LHCN-M2 (cell line): ENCODE results near the gene GPAM. TPM values are rescaled to one million over a fixed set of nuclear protein-coding genes. Genes with fewer than 3 reads are reported as not detected.
"Not testable (repeated sequence)": the region's sequence is repeated elsewhere in the genome, so short reads cannot be mapped to it uniquely, and the experiment has no call there.

Experiments
- DNase-seq: peaks from one replicate; pipeline ENCODE4 v3.0.0-alpha.2; 2012; ENCODE audit warnings: low read depth
- total RNA-seq: library from RNA; depleted of rRNA; stranded (reverse); fragments of >200 nt; gene quantifications from 2 replicates; pipeline ENCODE4 v1.2.3, GENCODE V29; 2014

GPAM gene
- total RNA-seq, 1 experiment from 2014 or later = 11.5 TPM

DNA sequence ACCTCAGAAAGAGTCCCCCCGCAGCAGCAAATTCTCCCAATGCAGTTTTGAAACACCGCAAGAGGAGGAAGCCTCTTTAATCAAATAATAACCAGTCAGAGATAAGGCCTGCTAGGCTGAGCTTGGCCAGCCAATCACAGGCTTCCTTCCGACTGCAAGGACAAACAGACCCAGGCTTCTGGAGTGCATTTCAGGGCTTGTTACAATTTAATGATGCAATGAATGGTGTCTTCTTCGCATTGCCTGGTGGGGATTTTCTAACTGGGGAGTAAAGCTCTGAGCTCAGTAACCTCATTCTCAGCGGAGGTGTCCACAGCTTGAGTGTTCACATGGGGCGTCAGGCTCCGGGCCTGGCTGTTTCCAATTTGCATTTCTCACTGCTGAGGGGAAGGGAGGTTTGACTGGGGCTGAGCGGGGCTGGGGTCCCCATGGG lies 31.8 kb upstream of the GPAM start:
- DNase-seq = no peak

DNA sequence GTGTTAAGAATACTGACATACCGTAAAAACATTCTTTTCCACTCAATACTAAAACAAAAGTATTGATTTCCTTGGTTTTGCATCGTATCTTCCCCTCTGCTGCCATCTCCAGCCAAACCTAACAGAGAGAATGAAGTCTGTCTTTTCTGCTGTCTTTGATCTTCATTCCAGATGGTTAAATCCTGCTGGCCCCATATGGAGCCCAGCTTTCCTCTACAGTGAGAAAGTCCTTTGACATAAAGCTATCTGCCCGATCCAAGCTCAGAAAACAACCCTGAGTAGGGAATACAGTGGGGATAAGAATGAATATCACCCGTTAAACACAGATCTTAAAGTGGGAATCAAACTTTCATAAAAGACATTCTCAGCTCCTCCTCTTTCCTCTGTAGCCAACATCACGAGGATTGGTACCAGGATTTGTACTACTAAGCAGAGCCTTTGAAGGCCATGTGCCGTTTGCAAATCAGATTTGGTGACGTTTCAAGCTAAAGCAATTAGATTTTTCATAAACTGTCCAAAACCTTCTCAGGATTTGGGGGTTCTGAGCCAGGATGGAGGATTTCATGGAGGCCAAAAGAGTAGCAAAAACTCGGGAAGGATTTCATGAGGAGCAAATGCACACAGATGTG lies 30.8 kb upstream of the GPAM start:
- DNase-seq = no peak

DNA sequence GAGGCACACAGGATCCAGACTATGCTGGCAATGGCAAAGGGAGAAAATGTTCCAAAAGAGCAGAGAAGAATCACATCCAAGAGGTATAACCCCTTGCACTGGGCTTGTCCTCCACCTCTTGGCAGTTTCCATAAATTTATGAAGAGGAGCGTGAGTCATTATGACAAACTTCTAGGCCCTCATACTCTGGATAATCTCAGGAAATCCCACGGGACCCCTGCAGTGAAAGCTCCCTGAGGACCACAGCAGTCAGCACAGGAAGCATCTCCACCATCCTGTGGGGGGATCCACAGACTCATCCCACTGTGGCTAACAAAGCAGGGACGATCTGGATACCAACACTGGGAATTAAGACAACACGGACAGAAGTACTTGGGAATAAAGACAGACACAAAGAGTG lies 30.3 kb upstream of the GPAM start:
- peak; percentile 31 for DNase-seq

DNA sequence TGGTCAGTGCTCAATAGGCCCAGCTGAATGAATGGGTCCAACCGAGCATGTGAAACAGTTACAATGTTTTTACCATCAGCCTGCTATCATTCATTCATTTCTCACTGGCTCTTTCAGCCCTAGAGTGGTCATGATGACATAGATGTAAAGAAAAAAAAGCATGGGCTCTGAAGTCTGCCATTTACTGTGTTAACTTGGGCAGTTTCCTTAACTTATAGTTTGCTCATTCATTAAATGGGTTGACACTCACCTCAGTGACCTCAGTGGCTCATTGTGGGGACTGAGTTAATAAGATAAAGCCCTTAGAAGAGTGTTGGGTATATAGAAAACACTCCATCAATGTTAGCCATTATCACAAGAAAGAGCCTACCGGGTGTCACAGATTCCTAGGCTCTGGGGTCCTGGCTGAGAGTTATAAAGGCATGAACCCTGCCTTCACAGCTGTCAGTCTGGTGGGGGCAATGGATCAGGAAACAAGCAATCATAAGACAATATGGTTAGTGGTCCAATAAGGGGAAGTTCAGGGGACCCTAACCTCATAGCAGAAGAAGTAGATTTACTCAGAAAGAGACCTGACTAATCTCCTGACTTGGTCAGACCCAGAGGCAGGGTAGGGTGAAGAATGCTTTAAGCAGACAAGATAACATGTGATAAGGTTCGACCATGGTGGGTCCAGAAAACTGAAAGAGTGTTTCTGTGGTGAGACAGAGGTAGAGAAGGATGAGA lies 29.7 kb upstream of the GPAM start:
- DNase-seq = no peak

DNA sequence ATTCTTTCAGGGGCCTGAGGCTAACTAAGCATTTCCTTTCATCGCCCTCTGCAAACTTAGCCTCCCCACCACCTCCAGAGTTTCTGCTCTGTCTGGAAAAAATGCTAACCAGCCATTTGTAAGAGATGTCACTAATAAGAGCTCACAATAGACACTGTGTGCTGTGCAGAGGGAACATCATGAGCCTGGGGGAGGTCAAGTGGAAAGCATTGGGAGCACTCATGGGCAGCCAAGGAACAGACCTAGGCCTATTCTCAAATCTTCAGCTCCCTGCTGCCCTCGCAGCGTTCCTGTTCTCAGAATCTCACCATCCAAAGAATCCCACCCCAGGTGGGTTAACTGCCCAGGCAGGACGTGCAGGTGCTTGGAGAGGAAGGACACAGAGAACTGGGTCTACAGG lies 27.1 kb upstream of the GPAM start:
- DNase-seq = no peak

DNA sequence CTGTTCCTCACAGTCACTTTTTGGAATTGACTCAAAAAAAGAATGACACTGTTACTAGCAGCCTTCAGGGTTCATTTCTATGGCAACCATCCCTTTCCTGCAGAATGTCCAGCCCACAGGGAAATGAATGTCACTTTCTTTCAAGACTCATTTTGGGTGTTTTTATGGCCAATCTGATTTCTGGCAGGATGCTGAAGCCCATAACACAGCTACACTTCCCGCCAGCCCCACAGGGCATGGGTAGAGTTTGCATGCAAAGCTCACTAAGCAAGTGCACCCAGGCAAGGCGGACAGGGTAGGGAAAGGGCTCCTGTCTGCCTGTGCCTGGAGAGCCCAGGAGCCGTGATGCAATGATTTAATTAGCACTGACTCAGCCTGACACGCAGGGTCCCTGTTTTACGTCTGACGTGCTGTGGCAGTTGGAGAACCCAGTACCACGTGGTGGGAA lies 26.1 kb upstream of the GPAM start:
- DNase-seq = no peak

DNA sequence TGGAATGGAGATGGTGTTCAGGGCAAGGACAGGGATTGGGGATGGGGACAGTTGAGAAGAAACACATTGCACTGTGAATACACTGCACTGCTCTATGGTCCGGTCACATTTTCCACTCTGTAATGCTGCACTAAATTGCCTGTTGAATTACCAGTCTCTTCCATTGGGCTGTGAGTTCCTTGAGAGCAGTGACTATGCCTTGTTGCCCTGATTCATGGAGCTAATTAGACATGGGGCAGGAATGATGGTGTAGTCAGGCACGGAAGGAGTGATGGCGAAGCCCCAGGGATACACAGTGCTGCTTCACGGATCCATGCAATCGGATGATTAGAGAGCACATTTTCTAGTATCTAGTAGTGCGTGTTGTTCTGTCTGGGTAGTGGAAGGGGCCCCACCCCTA lies 25.4 kb upstream of the GPAM start:
- DNase-seq = no peak

DNA sequence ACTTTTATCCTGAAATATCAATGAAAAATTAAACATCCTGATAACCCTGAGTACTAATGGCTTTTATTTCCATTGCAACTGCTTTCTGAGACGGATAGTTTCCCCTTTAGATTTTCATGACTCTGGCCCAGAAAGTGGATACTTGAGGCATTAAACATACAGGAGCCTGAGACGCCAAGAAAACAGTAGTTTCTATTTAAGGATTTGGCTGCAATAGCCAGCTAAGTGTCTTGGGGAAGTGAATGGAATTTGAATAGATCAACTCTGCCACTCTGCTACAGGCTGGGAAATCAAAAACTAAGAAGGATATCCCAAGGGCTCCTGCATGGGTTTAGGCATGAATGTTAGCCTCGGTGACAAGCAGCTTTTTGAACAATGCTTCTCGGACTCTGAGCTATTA lies 24.7 kb upstream of the GPAM start:
- DNase-seq = no peak

DNA sequence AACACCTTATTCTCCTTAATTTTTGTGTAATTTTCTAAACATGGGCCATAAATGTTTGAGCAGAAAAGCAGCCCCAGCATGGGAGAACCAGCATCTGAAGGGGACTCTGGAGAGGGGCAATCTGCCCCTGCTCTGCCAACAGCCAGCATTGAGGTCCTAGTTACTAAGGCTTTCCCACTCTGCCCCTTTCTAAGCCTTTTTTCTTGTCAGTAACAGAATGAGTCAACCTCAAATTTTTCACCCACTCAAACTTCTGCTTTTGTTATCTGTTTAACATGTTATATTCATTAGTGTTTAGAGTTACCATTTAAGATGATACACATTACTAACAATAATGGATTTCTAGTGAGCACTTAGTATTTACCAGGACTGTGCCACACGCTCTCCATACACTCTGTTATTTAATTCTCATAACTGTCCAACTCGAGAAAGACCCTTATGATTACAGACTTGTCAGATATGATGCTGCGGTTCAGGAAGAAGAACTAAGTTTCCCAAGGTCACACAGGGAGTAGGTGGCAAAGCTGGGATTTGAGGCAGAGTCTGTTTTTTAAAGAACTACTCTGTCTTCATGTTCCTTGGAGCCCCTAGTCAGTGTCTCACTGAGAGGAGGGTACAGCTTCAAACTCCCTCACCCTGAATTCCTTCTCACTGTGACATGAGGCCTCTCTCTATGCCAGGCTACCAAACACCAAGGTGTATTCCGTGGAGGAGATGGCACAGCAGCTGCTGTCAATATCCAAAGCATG lies 19.9 kb upstream of the GPAM start:
- DNase-seq = no peak

DNA sequence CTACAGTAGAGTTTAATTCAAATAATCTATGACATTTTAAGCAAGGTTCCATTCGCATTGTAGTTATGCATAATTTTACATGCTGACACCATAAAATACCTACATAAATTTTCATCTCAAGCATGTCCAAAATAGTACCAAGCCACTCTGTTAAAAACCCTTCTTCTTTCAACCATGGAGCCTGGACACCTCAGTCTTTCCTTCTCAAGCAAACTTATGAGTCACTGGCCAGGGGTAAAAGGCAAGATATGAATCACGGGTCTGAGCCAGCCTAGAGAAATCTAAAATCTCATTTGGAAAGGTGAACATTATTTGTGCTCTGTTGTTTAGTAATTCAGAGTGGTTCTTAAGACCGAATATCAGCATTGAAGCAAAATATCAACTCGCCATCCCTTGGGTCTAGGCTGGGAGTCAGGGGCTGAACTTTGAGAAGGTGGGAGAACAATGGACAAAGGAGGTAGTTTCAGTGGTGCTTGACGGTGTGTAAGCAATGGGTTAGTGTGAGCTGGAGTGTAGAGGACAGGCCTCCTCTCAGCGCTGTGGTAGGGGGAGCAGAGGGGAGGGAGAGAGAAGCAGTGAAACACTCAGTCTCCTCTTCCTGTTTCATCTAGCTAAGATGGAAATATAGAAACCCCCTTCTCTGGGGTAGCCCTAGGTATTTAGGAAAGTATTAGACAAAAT lies 19.1 kb upstream of the GPAM start:
- peak; percentile 32 for DNase-seq

DNA sequence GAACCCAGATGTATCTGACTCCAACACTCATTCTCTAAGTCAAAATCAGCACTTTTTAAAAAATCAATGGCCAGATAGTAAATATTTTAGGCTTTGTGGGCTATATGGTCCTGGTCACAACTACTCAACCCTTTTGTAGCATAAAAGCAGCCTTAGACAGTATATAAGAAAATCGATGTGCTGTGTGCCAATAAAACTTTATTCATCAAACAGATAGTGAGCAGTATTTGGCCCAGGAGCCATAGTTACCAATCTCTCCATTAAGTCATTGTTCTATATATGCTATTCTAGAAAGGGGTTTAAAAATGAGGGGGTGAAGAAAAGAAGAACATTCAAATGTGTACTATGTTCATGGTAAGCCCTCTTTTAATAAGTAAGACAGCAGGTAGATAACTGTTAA lies 18.5 kb upstream of the GPAM start:
- no peak for DNase-seq

DNA sequence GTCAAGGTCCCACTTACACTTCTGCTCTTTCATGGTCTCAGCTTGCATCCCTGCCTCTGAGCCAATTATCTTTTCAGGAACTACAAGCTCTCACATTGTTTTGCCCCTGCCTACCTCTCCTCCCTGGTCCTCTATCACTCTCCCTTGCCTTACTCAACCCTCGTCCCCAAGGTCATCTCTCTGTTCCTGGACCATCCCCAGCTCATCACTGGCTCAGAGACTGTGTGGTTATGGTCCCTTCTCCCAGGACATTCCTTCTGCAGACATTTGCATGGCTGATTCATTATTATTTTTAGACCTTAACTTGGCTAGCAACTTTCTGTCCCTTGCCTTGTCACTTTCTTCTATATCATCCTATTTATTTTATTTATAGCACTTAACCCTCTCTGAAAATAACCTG lies 17.8 kb upstream of the GPAM start:
- no peak for DNase-seq

DNA sequence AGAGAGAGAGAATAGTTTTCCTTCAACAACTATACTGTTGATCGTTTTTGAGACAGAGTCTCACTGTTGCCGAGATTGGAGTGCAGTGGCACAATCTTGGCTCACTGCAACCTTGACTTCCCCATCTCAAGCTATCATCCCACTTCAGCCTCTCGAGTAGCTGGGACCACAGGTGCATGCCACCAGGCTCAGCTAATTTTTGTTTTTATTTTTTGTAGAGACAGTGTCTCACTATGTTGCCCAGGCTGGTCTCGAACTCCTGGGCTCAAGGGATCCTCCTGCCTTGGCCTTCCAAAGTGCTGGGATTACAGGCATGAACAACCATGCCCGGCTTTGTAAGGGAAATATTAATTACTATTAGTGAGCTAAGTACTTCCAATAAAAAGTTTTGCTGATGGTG lies 16.7 kb upstream of the GPAM start:
- DNase-seq = not testable (repeated sequence)

DNA sequence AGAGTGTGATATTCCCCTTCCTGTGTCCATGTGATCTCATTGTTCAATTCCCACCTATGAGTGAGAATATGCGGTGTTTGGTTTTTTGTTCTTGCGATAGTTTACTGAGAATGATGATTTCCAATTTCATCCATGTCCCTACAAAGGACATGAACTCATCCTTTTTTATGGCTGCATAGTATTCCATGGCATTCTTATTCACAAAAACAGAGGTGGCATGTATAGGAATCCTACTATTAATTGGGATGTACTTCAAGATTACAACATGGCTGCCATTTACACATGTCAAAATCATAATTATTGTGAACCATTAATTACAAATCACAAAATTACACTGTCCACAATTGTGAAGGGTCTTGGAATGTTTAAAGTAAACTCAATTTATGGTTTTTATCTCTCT lies 14.1 kb upstream of the GPAM start:
- DNase-seq = not testable (repeated sequence)

DNA sequence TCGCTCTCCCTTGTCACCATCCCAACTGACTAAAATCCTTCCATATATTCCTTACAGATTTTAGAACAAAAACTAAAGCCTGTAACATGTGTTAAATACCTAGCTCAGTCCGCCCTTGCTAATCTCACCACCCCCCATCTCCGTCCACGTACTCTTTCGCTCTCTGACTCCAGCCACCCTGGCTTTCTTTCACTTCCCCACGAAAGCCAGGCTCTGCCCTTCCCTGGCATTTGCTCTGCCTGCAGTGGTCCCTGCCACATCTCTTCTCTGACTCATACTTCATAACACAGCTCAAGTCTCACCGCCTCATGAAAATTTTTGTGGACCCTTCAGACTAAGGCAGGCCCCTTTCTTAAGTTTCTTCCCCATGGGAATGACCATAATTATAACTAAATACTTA lies 11.7 kb upstream of the GPAM start:
- no peak for DNase-seq

DNA sequence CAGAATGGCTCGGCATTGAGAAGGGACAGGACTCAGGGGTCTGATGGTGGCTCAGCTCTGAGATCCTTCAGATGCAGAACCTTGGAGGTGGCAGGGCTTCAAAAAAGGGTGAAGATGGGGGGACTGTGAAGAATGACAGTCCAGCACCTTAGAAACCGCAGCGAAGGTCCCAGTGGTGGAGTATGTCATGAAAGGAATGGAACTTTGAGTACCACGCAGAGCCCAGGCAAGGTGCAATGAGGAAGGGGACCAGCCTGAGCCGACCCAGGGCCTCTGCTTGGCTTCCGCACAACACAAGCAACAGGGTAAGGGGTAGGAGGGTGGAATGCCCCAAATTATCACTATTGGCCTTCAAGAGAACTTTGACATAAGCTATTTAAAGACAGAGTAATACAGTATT lies 8.2 kb upstream of the GPAM start:
- no peak for DNase-seq

DNA sequence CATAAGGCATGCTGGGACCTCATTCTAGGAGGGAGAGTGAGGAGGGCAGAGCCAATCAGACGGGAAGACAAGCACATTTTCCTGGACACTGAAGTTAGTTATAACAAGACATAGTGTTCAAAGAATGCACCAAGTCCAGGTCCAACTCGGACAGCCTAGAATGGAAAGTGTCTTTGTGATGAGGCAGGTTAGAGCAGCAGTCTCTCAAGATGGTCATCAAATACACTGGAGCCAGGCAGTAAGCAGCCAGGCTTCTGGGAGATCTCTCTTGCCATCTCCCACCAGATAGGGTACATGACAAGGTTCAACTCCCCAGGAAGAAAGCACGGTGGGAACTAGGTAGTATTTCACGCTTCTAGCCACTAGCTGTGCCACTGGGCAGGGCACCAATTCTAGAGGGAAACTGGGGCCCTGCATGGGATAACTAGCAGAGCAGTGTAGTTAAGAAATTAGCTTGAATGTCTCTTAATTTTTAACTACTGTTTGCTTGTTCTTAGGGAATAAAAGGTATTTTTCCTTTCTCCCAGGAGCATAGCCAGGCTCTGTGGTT lies 7.6 kb upstream of the GPAM start:
- no peak for DNase-seq

DNA sequence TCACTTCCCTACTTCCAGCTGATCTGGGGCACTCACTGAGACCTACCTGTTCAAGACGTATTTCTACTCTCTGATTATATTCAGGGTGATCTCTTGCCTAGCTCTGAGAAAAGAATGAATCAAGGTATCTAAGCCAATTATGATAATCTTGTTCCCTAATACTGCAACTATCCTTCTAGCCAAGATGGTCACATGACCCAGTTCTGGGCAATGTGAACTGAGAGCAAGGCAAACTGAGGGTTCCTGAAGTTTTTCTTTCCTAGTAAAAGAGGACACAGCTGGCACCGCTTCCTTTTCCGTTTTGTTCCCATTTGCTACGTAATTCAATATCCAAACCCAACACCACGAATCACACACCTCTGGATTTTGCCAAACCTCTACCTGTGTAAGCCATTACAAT lies 5.9 kb upstream of the GPAM start:
- DNase-seq = no peak

DNA sequence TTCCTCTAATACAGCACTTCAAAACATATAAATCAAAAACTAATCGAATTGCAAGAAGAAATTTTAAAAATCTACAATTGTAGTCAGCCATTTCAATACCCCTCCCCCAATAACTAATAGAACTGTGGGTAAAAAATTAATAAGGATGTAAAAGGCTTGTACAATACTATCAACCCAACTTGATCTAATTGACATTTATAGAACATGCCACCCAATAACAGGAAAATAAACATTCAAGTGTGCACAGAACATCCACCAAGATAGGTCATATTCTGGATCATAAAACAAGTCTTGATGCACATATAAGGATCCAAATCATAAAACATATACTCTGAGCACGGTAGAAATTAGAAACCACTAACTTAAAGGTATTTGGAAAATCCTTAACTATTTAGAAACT lies 4.0 kb upstream of the GPAM start:
- DNase-seq = no peak

DNA sequence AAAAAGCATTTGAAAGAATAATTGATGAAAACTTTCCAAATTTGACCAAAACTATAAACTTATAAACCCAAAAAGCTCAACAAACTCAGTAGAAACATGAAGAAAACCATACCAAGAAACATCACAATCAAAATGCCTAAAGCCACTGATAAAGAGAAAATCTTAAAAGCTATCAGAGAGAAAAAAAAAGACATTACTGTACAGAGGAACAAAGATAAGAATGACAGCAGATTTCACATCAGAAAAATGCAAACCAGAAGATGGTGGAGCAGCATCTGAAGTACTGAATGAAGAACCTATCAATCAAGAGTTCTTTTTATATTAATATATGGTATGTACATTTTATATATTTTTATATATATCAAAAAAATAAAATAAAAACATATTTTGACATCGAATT lies 2.4 kb upstream of the GPAM start:
- no peak for DNase-seq

DNA sequence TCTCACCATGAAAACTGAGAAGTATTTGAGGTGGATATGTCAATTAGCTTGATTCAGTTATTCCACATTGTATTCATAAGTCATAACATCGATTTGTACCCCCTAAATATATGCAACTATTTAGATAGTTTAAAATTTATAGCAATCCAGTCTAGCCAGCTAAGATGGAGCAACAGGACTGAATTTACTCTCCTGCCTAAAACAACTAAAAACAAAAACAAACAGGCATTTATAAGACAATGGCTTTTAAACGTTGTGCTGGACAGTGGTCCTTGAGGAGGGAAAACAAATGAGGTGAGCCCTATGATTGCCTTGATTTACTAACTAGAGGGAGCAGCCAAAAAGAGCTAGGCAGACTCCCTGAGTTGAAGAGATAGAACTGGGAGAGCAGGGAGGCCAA lies 814 bp upstream of the GPAM start:
- no peak for DNase-seq

DNA sequence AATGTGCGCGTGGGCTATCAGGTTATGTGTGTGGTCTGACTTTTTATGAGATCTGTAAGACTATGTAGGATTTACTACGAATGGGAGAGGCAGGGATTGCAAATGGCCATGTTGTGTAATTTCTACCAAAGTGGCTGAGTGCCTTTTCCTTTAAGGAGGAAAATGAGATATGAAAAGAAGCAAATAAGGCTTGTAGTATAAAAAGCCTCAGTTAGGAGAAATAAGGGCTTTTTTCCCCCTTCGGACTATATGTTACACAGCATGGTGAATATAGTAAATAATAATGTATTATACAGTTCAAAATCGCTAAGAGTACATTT lies 447 bp upstream of the GPAM start:
- no peak for DNase-seq
